Lung microvascular endothelial cell (primary cell): ENCODE data around the gene HOXB7. TPM values are rescaled to one million over a fixed set of nuclear protein-coding genes. Genes with fewer than 3 reads are reported as not detected.

ENCODE experiments used
- DNase-seq, 2 donors: peaks; one replicate each; pipeline versions ENCODE4 v3.0.0 to v3.0.0-alpha.2; 2010; ENCODE audit warnings: low read depth in 2 of 2
- total RNA-seq: library from RNA; depleted of rRNA; stranded (reverse); fragments of >200 nt; gene quantifications from 2 replicates; pipeline ENCODE4 v1.2.1, GENCODE V29; 2014

Gene HOXB7
- total RNA-seq, 1 donor from 2014 or later, result under 0.01 TPM

DNA sequence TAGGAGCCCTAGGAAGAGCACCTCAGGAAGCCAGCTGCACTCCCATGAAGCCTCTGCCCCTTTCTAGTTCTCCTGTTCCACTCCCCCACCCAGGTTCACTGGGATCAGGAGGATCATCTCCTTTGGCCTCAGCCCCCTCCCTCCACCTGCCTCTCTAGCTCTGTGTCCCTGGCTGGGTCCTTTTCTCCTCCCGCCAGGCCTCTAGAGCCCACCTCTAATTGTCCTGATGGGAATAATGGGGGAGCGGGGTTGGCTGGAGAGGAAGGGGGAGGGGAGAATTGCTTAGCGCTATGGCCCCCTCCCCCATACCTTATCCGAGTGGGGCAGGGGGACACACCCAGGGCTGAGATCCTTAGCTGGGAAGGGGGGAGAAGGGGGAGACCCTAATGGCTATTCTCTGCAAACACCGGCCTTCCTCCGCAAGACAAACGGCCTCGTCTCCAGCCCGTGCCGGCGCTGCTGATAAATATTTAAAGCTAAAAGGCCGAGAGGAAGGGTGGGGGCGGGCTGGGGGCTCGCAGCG is 997 bp downstream of the HOXB7 start:
- no peak for DNase-seq

- DNase-seq, result no peak
Observed at GRCh38 chr17:48609033-48609432, 1.8 kb downstream of the HOXB7 start.

DNA sequence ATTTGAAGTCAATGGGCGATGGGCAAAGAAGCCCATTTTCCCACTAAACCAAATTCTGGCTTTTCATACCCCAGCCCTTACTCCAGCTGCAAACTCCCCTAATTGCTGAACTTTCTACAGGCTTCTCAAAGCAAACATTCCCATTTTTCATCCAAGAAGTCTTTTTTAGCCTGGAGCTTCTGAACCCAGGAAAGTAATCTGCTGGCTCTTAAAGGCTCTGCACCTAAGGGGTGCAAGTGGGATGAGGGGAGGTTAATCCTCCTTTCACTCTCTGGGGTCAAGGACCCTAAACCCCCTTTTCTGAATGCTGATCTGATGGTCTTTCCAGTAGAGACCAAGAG is 2.4 kb downstream of the HOXB7 start:
- no peak for DNase-seq

- DNase-seq, result no peak
Observed at GRCh38 chr17:48606892-48607614, 3.8 kb downstream of the HOXB7 start.

- DNase-seq, result no peak
Observed at GRCh38 chr17:48605991-48606891, 4.6 kb downstream of the HOXB7 start.

- DNase-seq, result no peak
Observed at GRCh38 chr17:48605409-48605919, 5.4 kb downstream of the HOXB7 start.

- peak in 1 of 2 donors; percentile 46 for DNase-seq
Observed at GRCh38 chr17:48604770-48605329, 6.0 kb downstream of the HOXB7 start, which contains the start of gene HOXB6. Gene HOXB6, minus strand, starts transcription at chr17:48604986. Its CDS starts 6,836 bp downstream, at chr17:48598150.

DNA sequence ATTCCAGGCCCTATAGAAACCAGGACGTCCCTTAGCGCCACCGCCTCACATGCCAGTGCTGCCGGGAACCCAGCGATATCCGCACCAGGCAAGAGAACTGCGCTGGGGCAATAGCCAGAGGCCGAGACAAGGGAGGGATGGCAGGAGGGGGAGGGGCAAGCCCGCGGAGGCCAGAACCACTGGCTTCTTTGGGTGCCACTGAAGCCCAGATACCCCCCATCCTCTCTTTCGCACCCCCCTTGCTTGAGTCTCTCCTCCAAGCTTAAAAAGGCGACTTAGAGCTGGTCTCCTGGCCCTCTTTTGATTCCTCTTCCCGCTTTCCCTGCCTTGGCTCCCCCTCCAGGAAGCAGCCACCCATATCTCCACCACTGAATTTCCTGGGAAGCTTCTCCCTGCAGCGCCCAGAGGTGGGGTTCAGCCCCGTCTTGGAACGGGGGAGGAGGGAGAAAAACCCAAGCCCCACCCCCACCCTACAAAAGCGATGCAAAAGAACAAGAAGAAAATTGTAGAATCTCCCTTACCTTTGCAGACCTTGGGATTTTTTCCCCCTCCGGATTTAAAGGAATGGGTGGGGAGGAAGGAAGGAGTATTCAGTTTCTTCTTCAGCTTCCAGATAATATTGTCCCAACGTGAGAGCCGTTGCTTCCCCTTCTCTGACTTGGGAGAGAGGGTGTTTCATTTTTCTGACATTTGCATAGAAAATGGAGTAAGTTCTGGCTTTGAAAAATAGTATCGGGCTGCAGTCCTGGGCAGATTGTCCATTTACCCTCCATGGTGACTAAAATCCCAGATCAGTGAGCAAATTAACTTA is 6.7 kb downstream of the HOXB7 start:
- DNase-seq, result no peak

GRCh38 chr17:48601539-48602425 is 9.0 kb downstream of the HOXB7 start:
- no peak for DNase-seq

- no peak for DNase-seq
Observed at GRCh38 chr17:48601207-48601538, 9.6 kb downstream of the HOXB7 start.

DNA sequence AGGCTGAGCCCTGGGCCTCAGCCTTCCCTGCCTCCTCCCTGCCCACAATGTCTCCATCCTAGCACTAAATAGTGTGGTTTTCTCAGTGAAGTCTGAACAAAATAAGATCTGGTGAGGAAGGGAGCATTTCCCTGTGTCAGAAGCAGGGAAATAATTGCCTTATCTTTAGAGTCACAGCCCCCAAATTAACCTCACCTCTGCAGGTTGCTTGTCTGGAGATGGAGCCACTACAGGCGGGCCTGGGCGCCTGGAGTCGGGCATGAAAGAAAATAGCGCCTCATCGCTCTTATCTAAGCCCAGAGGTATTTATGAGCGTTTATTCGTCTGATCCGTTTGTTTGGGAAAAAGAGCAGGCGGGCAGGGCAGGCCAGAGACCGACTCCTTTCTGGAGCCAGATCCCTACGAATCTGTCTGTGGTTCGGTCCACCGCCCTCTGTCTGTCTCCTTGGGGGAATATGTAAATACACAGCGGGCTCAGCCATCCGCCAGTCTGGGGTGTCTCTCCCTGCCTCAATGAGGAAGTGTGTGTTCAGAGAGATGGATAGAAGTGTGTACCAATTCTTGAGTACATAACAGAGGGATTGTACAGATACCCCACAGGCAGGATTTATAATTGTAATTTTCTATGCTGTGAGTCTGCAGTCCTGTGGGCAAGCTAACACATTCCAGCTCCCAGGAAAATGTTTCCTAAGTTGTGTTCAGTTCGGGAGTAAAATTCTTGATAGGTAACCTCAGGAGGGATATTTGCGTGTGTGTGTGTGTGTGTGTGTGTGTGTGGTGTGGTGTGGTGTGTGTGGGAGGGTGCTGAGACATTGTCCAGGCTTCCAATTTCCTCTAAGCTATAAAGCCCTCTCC is 10.3 kb downstream of the HOXB7 start:
- no peak for DNase-seq

DNA sequence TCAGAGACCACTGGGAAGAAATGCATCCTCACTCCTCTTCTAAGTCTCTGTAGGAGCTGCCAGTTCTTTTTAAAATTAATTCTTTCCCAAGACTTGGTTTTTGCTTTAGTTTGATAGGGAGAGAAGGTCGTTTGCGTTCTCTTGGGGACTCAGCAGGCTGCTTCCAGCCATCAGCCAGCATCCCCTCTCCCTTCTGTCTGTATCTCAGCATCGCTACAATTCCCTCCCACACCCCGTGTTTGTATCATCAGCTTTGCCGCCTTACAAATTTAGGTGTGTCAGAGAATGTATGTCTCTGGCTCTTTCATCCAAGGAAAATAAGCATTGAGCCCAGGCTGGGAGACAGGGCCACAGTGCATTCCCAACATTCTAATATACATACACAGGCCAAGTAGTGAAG is 11.5 kb downstream of the HOXB7 start:
- DNase-seq, result no peak

DNA sequence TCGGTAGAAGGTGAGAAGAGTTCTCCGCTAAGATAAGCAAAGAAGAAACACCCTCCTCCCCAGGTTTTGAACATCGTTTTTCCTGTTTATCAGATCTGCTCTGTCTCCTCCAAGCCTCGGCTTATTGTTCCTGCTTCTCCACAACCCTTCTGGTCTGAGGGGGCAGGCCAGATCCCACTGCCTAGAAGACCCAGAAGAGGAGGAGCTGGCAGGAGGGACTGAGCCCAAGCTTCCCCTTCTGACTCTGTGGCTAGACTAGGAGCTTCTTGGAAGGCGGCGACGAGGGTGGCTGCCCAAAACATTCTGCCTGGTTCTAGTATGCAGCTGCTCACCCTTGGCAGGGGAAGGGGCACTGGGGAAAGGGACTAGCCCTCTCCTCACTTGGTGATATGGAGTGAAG is 12.1 kb downstream of the HOXB7 start:
- DNase-seq, result no peak

DNA sequence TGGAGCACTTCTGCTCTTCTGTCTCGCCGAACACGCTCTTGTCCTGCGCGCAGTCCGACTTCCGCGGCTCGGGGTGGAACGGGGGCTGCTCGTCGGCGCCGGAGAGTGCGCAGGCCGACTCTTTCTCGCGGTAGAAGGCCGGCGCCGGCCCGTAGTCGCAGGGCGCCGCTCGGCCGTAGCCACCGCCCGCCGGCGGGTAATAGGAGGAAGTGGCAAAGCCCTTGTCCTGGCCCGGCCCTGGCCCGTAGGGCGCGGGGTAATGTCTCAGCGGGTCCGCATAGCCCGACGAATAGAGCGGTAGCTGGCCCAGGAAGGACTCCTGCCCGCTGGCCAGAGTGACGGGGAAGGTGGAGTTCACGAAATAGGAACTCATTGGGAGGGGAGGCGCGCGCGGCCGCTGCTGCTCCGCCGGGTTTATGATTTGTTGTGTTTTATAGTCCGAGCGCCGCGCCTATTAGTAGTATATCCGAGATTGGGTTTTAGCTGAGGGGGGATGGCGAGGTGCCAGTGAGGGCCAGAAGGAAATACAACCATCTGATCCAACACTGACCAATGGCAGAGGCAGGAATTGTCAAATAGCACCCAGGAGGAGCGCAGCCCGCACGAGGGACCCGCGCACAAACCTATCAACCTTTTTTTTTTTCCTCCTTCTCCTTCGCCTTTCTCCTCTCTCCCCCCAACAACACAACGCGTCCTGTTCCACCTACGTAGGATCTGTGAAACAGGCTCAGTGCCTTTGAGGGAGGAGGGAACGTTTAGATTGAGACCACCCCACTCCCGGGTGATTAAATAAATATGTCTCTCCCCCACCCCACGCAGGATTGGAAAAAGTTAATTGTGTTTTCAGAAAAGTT is 12.8 kb downstream of the HOXB7 start:
- peak; percentile 58 to 66 for DNase-seq

GRCh38 chr17:48597528-48597777 is 13.4 kb downstream of the HOXB7 start:
- no peak for DNase-seq

DNA sequence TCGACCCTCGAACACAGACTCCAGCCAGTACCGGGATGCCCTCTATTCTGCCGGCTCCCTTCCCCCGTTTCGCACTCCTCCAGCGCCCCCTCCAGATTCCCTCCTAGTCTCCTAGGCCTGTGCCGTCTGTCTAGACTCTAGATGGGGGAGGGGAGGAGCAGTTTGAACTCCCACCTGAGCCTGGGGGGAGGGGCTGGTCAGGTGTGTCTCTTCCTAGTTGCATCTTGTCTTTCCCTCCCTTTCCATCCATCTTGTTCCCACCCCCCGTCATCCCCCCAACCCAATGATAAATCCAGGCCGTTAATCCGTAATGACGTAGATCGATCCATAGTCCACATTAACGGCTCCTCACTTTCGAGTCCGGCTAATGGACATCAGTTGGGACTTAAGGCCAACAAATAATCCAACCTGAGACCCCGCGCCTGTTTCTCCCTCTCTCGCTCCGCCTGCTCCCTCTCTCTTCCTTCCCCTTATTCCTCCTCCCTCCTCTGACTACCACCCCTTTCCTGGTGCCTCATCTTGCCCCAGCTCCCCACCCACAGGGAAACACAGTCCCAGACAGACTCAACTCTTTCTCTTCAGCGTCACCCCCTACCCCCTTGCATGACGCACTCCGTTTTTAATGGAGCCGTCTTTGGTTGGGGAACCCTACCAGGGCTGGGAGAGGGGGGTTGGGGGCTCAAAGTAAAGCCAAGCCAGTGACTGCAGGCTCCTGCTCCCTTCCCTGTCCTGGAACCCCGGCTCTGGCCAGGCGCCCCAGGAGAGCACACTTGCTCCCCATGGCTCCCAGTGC is 13.9 kb downstream of the HOXB7 start:
- DNase-seq, result peak in 1 of 2 donors; percentile 42

DNA sequence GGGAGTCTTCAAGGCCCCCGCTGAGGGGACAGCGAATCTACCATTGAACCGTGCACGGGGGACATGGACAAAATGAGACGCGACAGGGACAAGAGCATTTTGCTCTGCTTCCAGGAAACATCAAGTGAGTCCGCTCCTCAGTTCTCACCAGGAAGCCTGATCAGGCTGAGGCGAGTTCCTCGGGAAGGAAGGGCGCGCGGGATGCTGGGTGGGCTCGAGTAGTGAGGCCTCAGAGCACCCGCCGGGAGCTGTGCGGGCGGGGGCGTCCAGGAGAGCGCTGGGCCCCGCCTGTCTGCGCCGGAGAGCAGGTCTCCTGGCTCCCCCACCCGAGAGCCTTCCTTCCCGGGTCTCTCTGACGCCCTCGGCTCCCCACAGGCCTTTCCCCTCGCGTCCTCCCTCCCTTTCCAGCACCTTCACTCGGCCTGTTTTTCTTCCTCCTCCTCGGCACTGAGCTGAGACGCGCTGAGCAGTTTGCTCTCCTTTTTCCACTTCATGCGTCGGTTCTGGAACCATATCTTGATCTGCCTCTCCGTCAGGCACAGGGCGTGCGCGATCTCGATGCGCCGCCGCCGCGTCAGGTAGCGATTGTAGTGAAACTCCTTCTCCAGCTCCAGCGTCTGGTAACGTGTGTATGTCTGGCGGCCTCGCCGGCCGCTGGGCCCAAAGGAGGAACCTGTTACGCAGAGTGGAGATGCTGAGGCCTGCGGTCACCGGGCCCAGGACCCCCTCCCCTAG is 14.7 kb downstream of the HOXB7 start:
- DNase-seq, result peak in 1 of 2 donors; percentile 33
